HAP-1 (cell line): ENCODE results near the gene TMEM129.

Experiments used
- DNase-seq, 2 experiments: peaks; one replicate each; pipeline ENCODE4 v3.0.0-alpha.2; 2016 to 2020; ENCODE audit warnings: low spot score in 2 of 2
- H3K27me3 ChIP-seq: fragments of 250-450 bp; sonication (Bioruptor Pico); 2 replicates; pipeline ENCODE4 v1.5.1; 2020; ENCODE audit warnings: low read depth, mild to moderate bottlenecking, moderate library complexity
- H3K36me3 ChIP-seq: fragments of 250-450 bp; sonication (Bioruptor Pico); replicated peaks from 2 replicates; pipeline ENCODE4 v1.5.1; 2020; ENCODE audit warnings: mild to moderate bottlenecking
- H3K4me1 ChIP-seq: fragments of 250-450 bp; sonication (Bioruptor Pico); 2 replicates; pipeline ENCODE4 v1.5.1; 2020; ENCODE audit warnings: mild to moderate bottlenecking
- H3K4me3 ChIP-seq: fragments of 250-450 bp; sonication (Bioruptor Pico); 2 replicates; pipeline ENCODE4 v1.5.1; 2020; ENCODE audit warnings: mild to moderate bottlenecking, moderate library complexity
- H3K9me3 ChIP-seq: fragments of 250-450 bp; sonication (Bioruptor Pico); 2 replicates; pipeline ENCODE4 v1.5.1; 2020; ENCODE audit warnings: mild to moderate bottlenecking, moderate library complexity
- in situ Hi-C: fragments of 300-500 bp; cut with MboI; formaldehyde crosslinking; loops from 3 replicates; pipeline ENCODE4 v1.14.3; 2020; ENCODE audit warnings: low sequenced_read_pairs, inconsistent platforms, mixed read lengths

The TMEM129 gene

GRCh38 chr4:1753697-1754311 is 32.7 kb upstream of the TMEM129 start:
- Histone ChIP-seq H3K36me3 (no peaks in the 10 kb centered on the region), H3K4me1 (no peaks in the 10 kb centered on the region), H3K4me3 (no peak overlapping the region), H3K27me3 (no peaks in the 10 kb centered on the region), H3K9me3 (no peaks in the 10 kb centered on the region)
- in situ Hi-C loops: no loop called here
- DNase-seq: no peak

- H3K36me3 ChIP-seq: no peaks in the 10 kb centered on the region
- no peak for DNase-seq
- no peak overlapping the region for H3K4me3 ChIP-seq
- H3K4me1 ChIP-seq: no peaks in the 10 kb centered on the region
- H3K9me3 ChIP-seq: no peaks in the 10 kb centered on the region
- in situ Hi-C loops: no loop called here
- no peaks in the 10 kb centered on the region for H3K27me3 ChIP-seq
Measured at GRCh38 chr4:1753294-1753696, 32.2 kb upstream of the TMEM129 start.

GRCh38 chr4:1752284-1753041 is 31.3 kb upstream of the TMEM129 start:
- Histone ChIP-seq H3K4me3 (no peak overlapping the region), H3K4me1 (no peaks in the 10 kb centered on the region), H3K9me3 (no peaks in the 10 kb centered on the region), H3K27me3 (no peaks in the 10 kb centered on the region), H3K36me3 (no peaks in the 10 kb centered on the region)
- no peak for DNase-seq
- in situ Hi-C loops: no loop called here

- Histone ChIP-seq H3K27me3 (no peaks in the 10 kb centered on the region), H3K4me3 (no peak overlapping the region), H3K4me1 (no peaks in the 10 kb centered on the region), H3K9me3 (no peaks in the 10 kb centered on the region), H3K36me3 (no peaks in the 10 kb centered on the region)
- no peak for DNase-seq
- in situ Hi-C loops: no loop called here
Measured at GRCh38 chr4:1751919-1752283, 30.8 kb upstream of the TMEM129 start.

GRCh38 chr4:1751155-1751918 is 30.2 kb upstream of the TMEM129 start:
- Histone ChIP-seq H3K4me3 (no peak overlapping the region), H3K9me3 (no peaks in the 10 kb centered on the region), H3K4me1 (no peaks in the 10 kb centered on the region), H3K36me3 (no peaks in the 10 kb centered on the region), H3K27me3 (no peaks in the 10 kb centered on the region)
- DNase-seq: no peak
- in situ Hi-C loops: no loop called here

GRCh38 chr4:1750381-1751154 is 29.4 kb upstream of the TMEM129 start:
- no peak for DNase-seq
- in situ Hi-C loops: no loop called here
- H3K27me3 ChIP-seq: no peaks in the 10 kb centered on the region
- peaks cover 4% of the 10 kb centered on the region for H3K36me3 ChIP-seq
- no peak overlapping the region for H3K4me3 ChIP-seq
- no peaks in the 10 kb centered on the region for H3K9me3 ChIP-seq
- H3K4me1 ChIP-seq: no peaks in the 10 kb centered on the region

- H3K27me3 ChIP-seq: no peaks in the 10 kb centered on the region
- no peak for DNase-seq
- H3K4me1 ChIP-seq: no peaks in the 10 kb centered on the region
- in situ Hi-C loops: loop anchor here (10.0 kb wide), 1 partner anchor 155 kb away; no protein-coding TSS in a partner anchor
- peaks cover 10% of the 10 kb centered on the region for H3K36me3 ChIP-seq
- no peak overlapping the region for H3K4me3 ChIP-seq
- no peaks in the 10 kb centered on the region for H3K9me3 ChIP-seq
Measured at GRCh38 chr4:1749826-1750225, 28.7 kb upstream of the TMEM129 start.

- no peaks in the 10 kb centered on the region for H3K27me3 ChIP-seq
- H3K9me3 ChIP-seq: no peaks in the 10 kb centered on the region
- no peak overlapping the region for H3K4me3 ChIP-seq
- in situ Hi-C loops: loop anchor here (10.0 kb wide), 1 partner anchor 155 kb away; no protein-coding TSS in a partner anchor
- no peak for DNase-seq
- H3K4me1 ChIP-seq: no peaks in the 10 kb centered on the region
- H3K36me3 ChIP-seq: peaks cover 15% of the 10 kb centered on the region
Measured at GRCh38 chr4:1749370-1749769, 28.2 kb upstream of the TMEM129 start.

- peaks cover 20% of the 10 kb centered on the region for H3K36me3 ChIP-seq
- no peaks in the 10 kb centered on the region for H3K9me3 ChIP-seq
- H3K4me1 ChIP-seq: no peaks in the 10 kb centered on the region
- no peak overlapping the region for H3K4me3 ChIP-seq
- DNase-seq: peak; percentile 61 to 95
- H3K27me3 ChIP-seq: no peaks in the 10 kb centered on the region
- in situ Hi-C loops: loop anchor here (10.0 kb wide), 1 partner anchor 156 kb away; no protein-coding TSS in a partner anchor
Measured at GRCh38 chr4:1748465-1748995, 27.4 kb upstream of the TMEM129 start.

GRCh38 chr4:1747603-1747967 is 26.5 kb upstream of the TMEM129 start:
- in situ Hi-C loops: loop anchor here (10.0 kb wide), 1 partner anchor 157 kb away; no protein-coding TSS in a partner anchor
- Histone ChIP-seq H3K4me1 (no peaks in the 10 kb centered on the region), H3K36me3 (peaks cover 26% of the 10 kb centered on the region), H3K9me3 (no peaks in the 10 kb centered on the region), H3K4me3 (no peak overlapping the region), H3K27me3 (no peaks in the 10 kb centered on the region)
- no peak for DNase-seq

- no peaks in the 10 kb centered on the region for H3K27me3 ChIP-seq
- no peak overlapping the region for H3K4me3 ChIP-seq
- no peak for DNase-seq
- in situ Hi-C loops: loop anchor here (10.0 kb wide), 1 partner anchor 158 kb away; no protein-coding TSS in a partner anchor
- H3K9me3 ChIP-seq: no peaks in the 10 kb centered on the region
- H3K4me1 ChIP-seq: no peaks in the 10 kb centered on the region
- H3K36me3 ChIP-seq: peaks cover 31% of the 10 kb centered on the region
Measured at GRCh38 chr4:1746919-1747602, 25.9 kb upstream of the TMEM129 start.

- in situ Hi-C loops: loop anchor here (10.0 kb wide), 1 partner anchor 159 kb away; no protein-coding TSS in a partner anchor
- no peak overlapping the region for H3K4me3 ChIP-seq
- H3K27me3 ChIP-seq: no peaks in the 10 kb centered on the region
- no peaks in the 10 kb centered on the region for H3K9me3 ChIP-seq
- peak; percentile 57 to 96 for DNase-seq
- no peaks in the 10 kb centered on the region for H3K4me1 ChIP-seq
- H3K36me3 ChIP-seq: peaks cover 39% of the 10 kb centered on the region
Measured at GRCh38 chr4:1746265-1746691, 25.2 kb upstream of the TMEM129 start.
